Panc1 (cell line): ENCODE measurements around the gene MAP6. TPM values are rescaled to one million over a fixed set of nuclear protein-coding genes. Genes with fewer than 3 reads are reported as not detected.

Experiments
- ATAC-seq: fragments of 200-7000 bp; cut with Tn5 transposase; 2 replicates; pipeline ENCODE4 v1.9.1; 2020; ENCODE audit warnings: mild to moderate bottlenecking, moderate library complexity
- BruUV-seq: library from RNA; stranded (reverse); fragments of 400-500 nt; replicated peaks from 2 replicates; lab custom pipeline; 2021; lab: Mats Ljungman, UMichigan
- CTCF ChIA-PET: fragments of 300-600 bp; sonication (Branson Sonifier 250); formaldehyde crosslinking; loops from one replicate; lab custom pipeline; 2022; ENCODE audit warnings: antibody characterized with exemption; lab: Charles Lee
- POLR2A ChIA-PET: fragments of 300-600 bp; sonication (Branson Sonifier 250); formaldehyde crosslinking; loops from one replicate; lab custom pipeline; 2022; ENCODE audit warnings: antibody characterized with exemption; lab: Charles Lee
- DNase-seq: peaks from one replicate; pipeline ENCODE4 v3.0.0-alpha.2; 2010; ENCODE audit warnings: low read depth, low spot score
- H3K27ac ChIP-seq: 2 replicates; pipeline ENCODE4 v1.5.1; 2011; ENCODE audit warnings: mild to moderate bottlenecking, low read length, inconsistent platforms
- H3K27me3 ChIP-seq: fragments of 200-500 bp; sonication (Bioruptor generic); 2 replicates; pipeline ENCODE4 v1.6.0; 2014; ENCODE audit warnings: low read length, inconsistent platforms; ENCODE audit not compliant: control insufficient read depth, insufficient read depth
- H3K36me3 ChIP-seq: fragments of 200-500 bp; sonication (Bioruptor generic); 2 replicates; pipeline ENCODE4 v1.5.1; 2014; ENCODE audit warnings: inconsistent platforms, mild to moderate bottlenecking, low read length, moderate library complexity; ENCODE audit not compliant: control insufficient read depth, insufficient read depth
- H3K4me1 ChIP-seq: 2 replicates; pipeline ENCODE4 v1.5.1; 2011; ENCODE audit warnings: inconsistent platforms, mild to moderate bottlenecking, low read length, moderate library complexity; ENCODE audit not compliant: control insufficient read depth, insufficient read depth
- H3K4me3 ChIP-seq, 2 experiments: 2 replicates each; pipeline ENCODE4 v1.5.1; 2011 to 2012; ENCODE audit warnings: low read depth in 2 of 2, low read length in 2 of 2, mild to moderate bottlenecking in 2 of 2, inconsistent platforms in 1 of 2, moderate library complexity in 1 of 2
- H3K9me3 ChIP-seq: fragments of 200-500 bp; sonication (Bioruptor generic); 2 replicates; pipeline ENCODE4 v1.5.1; 2014; ENCODE audit warnings: low read depth, mild to moderate bottlenecking, inconsistent platforms, low read length, moderate library complexity; ENCODE audit not compliant: control insufficient read depth, insufficient read depth
- POLR2AphosphoS5 ChIP-seq: IDR thresholded peaks from 2 replicates; pipeline ENCODE4 v1.6.1; 2012; ENCODE audit warnings: mild to moderate bottlenecking, low read depth, low read length, moderate library complexity
- REST ChIP-seq, 2 experiments: IDR thresholded peaks; 2 replicates each; pipeline ENCODE4 v1.6.1; 2011 to 2012; ENCODE audit warnings: low read depth in 2 of 2, control low read depth in 1 of 2, low read length in 1 of 2, mild to moderate bottlenecking in 1 of 2, moderate library complexity in 1 of 2; ENCODE audit not compliant: insufficient read depth in 1 of 2
- SIN3A ChIP-seq: IDR thresholded peaks from 2 replicates; pipeline ENCODE4 v1.6.1; 2012; ENCODE audit warnings: low read depth, mild to moderate bottlenecking, low read length, moderate library complexity, borderline replicate concordance; ENCODE audit not compliant: insufficient read depth
- TCF7L2 ChIP-seq: IDR thresholded peaks from 2 replicates; pipeline ENCODE4 v1.6.1; 2011; ENCODE audit warnings: mild to moderate bottlenecking, low read depth, low read length, inconsistent platforms
- in situ Hi-C: cut with HindIII; loops from 2 replicates; pipeline ENCODE4 v1.10.0; 2016; ENCODE audit warnings: low sequenced_read_pairs, low pct_unique_long_range_greater_than_20kb
- intact Hi-C: fragments of 100-400 bp; cut with micrococcal nuclease; formaldehyde crosslinking; loops from one replicate; pipeline ENCODE4 v1.10.0; 2022; ENCODE audit not compliant: unreplicated experiment
- total RNA-seq: library from RNA; stranded (reverse); gene quantifications from one replicate; pipeline ENCODE4 v1.2.1, GENCODE V29; 2021; ENCODE audit not compliant: unreplicated experiment
- TF ChIP-seq, protein P1 (sequence below): fragments of 450-650 bp; IDR thresholded peaks from 2 replicates; pipeline ENCODE4 v1.5.1; 2017; ENCODE audit warnings: mild to moderate bottlenecking

The MAP6 gene
- total RNA-seq, 1 experiment from 2014 or later = 0.21 TPM

DNA sequence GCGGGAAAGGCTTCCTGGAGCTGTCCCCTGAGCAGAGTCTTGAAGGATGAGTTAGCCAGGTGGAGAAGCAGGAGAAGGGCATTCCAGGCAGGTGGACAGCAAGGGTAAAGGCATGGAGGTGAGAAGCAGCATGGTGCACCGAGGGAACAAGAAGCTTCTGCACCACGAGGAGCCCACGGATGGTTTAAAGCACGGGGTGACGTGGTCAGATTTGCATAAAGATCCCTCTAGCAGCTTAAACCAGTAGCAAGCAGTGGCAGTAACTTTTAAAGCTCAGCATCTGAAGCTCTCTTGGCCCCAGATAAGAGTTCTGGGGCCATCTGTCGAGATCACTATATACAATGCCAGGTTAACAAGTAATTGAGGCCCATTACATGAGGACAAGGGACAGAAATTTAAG, 69.9 kb downstream of the MAP6 start:
- peaks cover 8% of the 10 kb centered on the region for H3K27me3 ChIP-seq
- DNase-seq (no peak), ATAC-seq (no peak)
- H3K9me3 ChIP-seq = no peaks in the 10 kb centered on the region
- POLR2A ChIA-PET = no interaction called here
- H3K4me1 ChIP-seq = no peaks in the 10 kb centered on the region
- TF ChIP-seq REST (IDR thresholded peaks at IDR 0.05; ENCODE audit: insufficient read depth in 1 of 2, low read depth in 2 of 2, low read length in 1 of 2) (no peak), POLR2AphosphoS5 (no peak), SIN3A (no peak), TCF7L2 (no peak)
- TF ChIP-seq, protein P1, sequence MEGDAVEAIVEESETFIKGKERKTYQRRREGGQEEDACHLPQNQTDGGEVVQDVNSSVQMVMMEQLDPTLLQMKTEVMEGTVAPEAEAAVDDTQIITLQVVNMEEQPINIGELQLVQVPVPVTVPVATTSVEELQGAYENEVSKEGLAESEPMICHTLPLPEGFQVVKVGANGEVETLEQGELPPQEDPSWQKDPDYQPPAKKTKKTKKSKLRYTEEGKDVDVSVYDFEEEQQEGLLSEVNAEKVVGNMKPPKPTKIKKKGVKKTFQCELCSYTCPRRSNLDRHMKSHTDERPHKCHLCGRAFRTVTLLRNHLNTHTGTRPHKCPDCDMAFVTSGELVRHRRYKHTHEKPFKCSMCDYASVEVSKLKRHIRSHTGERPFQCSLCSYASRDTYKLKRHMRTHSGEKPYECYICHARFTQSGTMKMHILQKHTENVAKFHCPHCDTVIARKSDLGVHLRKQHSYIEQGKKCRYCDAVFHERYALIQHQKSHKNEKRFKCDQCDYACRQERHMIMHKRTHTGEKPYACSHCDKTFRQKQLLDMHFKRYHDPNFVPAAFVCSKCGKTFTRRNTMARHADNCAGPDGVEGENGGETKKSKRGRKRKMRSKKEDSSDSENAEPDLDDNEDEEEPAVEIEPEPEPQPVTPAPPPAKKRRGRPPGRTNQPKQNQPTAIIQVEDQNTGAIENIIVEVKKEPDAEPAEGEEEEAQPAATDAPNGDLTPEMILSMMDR = no peak
- no TSS peak for BruUV-seq
- H3K36me3 ChIP-seq = no peaks in the 10 kb centered on the region
- CTCF ChIA-PET = interaction anchor here (0.6 to 1.3 kb wide), 2 partner anchors 15 to 866 kb away, joined by 3 read pairs; no protein-coding TSS in a partner anchor
- in situ Hi-C loops (no loop called here), intact Hi-C loops (no loop called here)
- no peak overlapping the region for H3K27ac ChIP-seq
- no peak overlapping the region for H3K4me3 ChIP-seq

GRCh38 chr11:75598264-75598663, 70.6 kb downstream of the MAP6 start:
- no TSS peak for BruUV-seq
- H3K27me3 ChIP-seq = peaks cover 8% of the 10 kb centered on the region
- CTCF ChIA-PET = interaction anchor here (0.6 kb wide), 1 partner anchor 10 kb away, joined by 3 read pairs; no protein-coding TSS in a partner anchor
- ATAC-seq (no peak), DNase-seq (no peak)
- intact Hi-C loops = no loop called here
- no peaks in the 10 kb centered on the region for H3K4me1 ChIP-seq
- no peaks in the 10 kb centered on the region for H3K9me3 ChIP-seq
- no peak overlapping the region for H3K27ac ChIP-seq
- POLR2A ChIA-PET = interaction anchor here (0.6 kb wide), 1 partner anchor 116 kb away, joined by 3 read pairs; no protein-coding TSS in a partner anchor
- in situ Hi-C loops = no loop called here
- H3K36me3 ChIP-seq = no peaks in the 10 kb centered on the region
- TF ChIP-seq SIN3A = no peak
- TF ChIP-seq, protein P1 = no peak
- no peak overlapping the region for H3K4me3 ChIP-seq
